Endometrial microvascular endothelial cells (primary cell): ENCODE data around the gene KCNH1. TPM values are rescaled to one million over a fixed set of nuclear protein-coding genes. Genes with fewer than 3 reads are reported as not detected.

Source experiments
- in situ Hi-C: cut with HindIII; loops from 2 replicates; pipeline ENCODE4 v1.10.0; 2017; ENCODE audit warnings: low sequenced_read_pairs, low pct_unique_long_range_greater_than_20kb; ENCODE audit errors: inconsistent ontology term
- total RNA-seq: library from RNA; depleted of rRNA; stranded (reverse); fragments of >200 nt; gene quantifications from one replicate; pipeline ENCODE4 v1.2.3, GENCODE V29; 2015; ENCODE audit errors: inconsistent ontology term

The KCNH1 gene
- total RNA-seq, 1 donor from 2014 or later: not detected

DNA sequence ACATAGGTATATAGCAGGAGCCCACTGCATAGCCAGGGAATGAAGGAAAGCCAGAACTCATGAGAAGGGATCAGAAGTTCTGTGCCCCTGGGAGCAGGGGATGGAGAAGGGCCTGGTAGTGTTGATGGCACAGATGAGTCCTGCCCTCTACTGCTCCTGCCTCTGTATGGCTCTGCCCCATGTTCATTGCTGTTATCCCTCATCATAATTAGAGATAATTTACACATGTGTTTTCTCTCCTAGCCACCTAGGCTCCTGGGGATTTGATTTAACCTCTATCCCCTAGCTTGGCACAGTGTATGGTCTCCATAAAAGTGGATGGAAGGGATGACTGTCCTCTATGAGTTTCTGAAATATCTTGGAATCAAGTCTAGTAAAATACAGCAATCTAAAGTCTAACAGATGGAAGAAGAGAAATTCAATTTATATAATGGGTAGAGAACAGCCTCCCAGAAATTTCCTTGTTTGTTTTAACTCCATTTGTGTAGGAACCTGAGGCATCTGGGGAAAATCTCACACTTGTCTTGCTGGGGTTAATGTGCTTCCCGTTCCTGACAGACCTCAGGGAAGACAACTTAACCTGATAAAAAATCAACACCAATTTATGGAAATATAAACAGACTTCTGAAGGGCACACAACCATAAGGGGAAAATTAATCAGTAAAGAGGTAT, 411.4 kb downstream of the KCNH1 start:
- in situ Hi-C loops: no loop called here

DNA sequence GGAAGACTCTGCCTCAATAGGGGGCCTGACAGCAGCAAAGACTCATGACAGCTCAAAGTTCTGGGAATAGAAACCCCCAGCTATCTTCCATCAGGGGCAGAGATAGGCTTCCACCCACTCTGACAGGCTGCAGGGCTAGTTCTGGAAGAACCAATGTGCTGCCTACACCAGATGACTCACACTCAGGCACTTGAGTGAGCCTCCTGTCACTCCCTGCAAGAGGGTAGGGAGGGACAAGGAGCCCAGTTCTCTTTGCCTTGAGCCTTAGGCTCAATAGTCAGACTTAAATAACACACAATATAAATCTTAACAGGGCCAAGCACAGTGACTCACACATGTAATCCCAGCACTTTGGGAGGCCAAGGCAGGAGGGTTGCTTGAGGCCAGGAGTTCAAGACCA, 418.9 kb downstream of the KCNH1 start:
- in situ Hi-C loops: no loop called here

GRCh38 chr1:210711825-210712612, 421.9 kb downstream of the KCNH1 start:
- in situ Hi-C loops: no loop called here

DNA sequence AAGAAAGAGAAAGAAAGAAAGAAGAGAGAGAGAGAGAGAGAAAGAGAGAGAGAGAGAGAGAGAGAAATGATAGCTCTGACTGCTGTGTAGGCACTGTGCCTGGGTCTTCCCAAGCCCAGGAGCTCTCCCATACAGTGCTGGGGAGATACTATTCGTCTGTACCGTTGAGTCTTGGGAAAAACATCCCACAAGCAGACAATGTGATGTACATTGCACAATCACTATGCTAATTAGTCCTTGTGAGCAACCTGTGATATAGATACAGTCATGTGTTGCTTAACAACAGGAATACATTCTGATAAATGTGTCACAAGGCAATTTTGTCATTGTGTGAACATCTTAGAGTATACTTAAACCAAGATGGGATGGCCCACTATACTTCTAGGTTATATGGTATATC, 424.2 kb downstream of the KCNH1 start:
- in situ Hi-C loops: no loop called here

- in situ Hi-C loops: no loop called here
Measured at GRCh38 chr1:210707300-210708240, 426.4 kb downstream of the KCNH1 start.

- in situ Hi-C loops: no loop called here
Measured at GRCh38 chr1:210706246-210706645, 427.7 kb downstream of the KCNH1 start.

DNA sequence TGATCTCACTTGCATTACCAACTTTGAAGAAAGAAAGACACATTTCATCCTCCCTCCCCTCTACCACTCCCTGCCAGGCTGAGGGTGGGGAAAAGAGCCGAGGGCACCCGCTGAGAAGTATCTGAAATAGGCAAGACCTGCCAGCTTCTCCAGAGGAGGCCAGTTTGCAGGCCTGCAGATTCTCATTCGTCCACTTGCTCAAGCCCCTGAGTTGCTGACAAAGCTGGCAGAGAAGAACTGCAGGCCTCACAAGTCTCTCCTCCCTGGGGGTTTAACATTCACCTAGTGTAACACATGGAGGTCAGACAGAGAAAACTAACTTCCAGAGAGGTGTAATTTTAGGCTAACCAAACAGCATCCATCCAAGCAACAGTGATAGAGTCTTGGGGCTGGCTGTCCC, 428.9 kb downstream of the KCNH1 start:
- in situ Hi-C loops: no loop called here

GRCh38 chr1:210703593-210703992, 430.4 kb downstream of the KCNH1 start:
- in situ Hi-C loops: no loop called here

GRCh38 chr1:210702506-210702905, 431.4 kb downstream of the KCNH1 start:
- in situ Hi-C loops: no loop called here

DNA sequence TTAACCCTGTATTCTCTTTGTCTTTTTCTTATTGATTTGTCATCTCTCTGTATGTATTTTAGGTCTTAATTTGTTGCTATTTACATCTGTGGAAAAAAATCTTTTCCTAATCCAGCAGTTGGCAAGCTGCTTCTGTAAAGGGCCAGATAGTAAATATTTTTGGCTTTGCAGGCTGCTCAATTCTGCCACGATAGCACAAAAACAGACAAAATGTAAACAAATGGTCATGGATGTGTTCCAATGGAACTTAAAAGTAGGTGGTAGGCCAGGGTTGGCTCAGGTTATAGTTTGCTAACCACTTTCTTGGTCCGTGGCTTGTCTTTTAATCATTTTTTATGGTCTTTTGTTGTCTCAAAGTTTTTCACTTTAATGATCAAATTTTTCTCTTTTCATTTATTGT, 433.4 kb downstream of the KCNH1 start:
- in situ Hi-C loops: no loop called here

DNA sequence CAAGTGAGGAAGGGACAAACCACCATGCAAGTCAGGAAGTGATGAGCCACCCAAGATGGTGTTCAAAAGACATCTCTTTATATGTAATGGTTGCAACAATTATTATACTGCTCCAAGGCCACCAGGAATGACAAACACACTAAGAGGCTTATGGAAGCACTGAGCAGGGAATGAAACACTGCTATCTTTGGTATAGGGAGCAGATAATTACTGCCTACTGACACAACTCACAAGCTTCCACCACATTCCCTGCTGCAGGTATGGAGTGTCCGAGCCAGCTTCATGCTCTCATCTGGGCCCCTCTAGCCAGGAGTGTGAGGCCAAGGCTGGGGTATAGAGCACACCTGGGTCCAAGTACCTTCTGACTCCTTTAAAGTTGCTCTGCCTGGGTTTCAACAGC, 433.9 kb downstream of the KCNH1 start:
- in situ Hi-C loops: no loop called here

DNA sequence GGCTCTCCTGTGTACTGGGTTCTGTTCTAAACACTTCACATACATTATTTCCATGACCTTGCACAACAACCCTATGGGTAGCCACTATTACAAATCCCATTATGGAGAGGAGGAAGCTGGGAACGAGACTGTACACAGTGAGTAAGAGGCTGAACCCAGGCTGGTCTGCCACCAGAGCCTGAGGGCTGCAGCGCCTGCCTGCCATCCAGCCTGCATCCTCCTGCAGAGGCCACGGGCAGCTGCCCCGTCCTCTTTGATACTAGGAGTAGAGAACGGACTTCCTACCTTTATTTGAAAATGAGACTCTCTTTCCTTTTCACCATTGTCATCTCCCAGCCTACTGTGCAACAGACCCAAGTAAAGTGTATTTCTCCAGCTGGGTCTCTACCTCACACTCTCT, 435.3 kb downstream of the KCNH1 start:
- in situ Hi-C loops: no loop called here

DNA sequence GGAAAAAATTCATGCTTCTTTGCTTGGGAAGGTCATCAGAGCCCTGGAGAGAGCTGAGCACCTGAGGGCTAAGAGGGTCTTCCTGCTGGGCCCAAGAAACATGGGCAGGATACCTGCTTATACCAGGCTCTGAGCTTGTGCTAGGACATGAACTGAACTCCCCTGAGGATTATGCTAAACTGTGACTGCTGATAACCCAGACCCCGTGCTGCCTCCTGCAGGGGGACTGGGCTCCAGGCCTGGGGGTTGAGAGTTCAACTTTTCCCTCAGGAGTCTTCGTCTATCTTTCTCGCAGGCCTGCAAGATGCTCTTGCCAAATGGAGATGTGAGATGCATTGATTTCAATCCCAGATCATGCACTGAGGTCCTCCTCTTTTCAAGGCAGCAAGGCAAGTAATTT, 436.8 kb downstream of the KCNH1 start:
- in situ Hi-C loops: no loop called here

DNA sequence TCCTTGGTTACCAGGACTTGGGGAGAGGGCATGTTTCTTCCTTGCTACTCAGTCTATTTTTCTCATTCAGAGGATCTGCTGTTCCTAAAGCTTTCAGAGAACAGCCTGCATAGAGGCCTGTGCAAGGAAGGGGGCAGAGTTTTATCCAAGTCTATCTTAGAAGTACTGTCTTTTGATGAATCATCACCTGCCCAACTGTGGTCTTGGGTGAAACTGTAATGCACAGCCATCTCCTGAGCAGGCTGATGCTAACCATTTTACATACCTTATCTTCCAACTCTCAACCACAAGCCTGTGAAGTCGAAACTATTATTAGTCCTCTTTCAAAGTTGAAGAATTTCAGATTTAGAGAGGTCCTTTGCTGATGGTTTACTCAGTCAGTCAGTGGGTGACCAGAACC, 437.2 kb downstream of the KCNH1 start:
- in situ Hi-C loops: no loop called here

GRCh38 chr1:210695026-210695425, 438.9 kb downstream of the KCNH1 start:
- in situ Hi-C loops: no loop called here

DNA sequence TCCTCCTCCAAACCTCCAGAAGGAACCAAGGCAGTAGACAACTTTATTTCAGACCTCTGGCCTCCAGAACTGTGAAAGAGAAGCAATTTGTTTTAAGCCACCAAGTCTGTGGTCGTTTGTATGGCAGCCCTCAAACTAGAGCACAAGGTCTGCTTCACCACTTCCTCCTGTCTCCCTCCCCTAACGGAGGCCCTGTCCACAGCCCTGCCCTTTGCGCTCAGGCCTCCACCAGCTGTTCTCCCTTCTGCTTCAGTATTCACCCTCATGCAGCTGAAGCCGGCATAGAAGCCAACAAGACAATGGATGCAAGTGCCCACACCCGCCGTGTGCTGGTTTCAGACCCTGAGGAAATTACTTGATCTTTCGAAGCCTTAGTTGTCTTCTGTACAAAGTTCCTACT, 441.2 kb downstream of the KCNH1 start:
- in situ Hi-C loops: no loop called here

DNA sequence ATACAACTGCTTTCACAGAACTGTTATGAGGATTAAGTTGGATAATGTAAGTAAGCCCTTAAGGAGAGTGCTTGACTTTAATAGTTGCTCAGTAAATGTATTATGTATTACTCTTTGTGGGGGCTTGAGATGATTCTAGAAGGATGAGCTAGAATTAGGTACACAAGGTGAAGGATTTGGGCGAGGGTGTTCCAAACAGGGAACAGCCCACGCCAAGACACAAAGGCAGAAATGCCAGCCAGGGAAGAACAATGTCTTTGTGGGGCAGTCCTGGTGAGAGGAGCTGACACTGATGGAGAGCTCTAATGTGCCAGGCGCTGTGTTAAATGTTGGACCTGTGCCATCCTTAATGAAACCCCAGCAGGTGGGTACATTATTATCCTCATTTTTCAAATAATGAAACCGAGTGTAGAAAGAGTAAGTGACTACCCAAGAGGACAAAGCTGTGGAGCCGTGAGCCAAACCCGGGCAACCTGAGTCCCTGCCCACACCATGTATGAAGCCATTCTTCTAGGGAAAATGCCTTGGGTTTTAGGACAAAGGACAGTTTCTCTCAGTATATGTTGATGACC, 442.8 kb downstream of the KCNH1 start:
- in situ Hi-C loops: no loop called here

DNA sequence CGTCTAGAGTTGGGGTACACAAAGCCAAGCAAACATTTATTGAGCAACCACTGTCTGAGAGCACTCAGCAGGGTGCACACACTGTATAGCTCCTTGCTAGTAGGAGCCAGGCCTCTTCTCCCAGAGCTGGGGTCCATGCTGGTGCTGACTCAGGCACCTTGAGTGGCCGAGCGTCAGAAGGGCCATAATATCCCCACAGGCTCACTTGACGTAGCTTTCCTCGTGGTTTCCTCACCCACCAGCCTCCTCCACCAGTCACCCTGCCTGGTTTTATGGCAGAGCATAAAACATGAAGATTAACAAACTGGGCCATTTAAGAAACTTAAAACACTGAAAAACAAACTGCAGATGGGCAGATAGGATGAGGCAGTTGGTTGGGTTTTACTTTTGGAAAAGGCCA, 443.7 kb downstream of the KCNH1 start:
- in situ Hi-C loops: no loop called here

DNA sequence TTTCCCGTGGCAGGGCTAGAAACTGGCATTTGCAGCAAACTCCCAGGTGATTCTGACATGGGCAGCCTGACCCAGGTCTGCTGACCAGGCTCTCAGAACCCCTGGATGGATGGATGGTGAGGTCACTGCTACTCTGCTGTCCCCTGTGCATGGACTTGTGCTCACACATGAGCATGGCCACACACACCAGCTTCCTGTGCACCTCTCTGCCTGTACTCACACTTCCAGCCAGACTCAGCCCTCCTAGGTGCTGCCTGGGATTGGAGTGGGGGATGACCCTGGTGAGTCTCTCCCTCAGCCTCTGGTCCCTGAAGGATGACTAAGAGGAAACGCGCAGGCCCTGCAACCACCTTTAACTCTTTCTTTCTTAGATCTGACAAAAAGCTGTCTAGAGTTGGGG, 444.1 kb downstream of the KCNH1 start:
- in situ Hi-C loops: no loop called here
